ENCODE measurements around the gene EPB41L3.

EPB41L3 gene

DNA sequence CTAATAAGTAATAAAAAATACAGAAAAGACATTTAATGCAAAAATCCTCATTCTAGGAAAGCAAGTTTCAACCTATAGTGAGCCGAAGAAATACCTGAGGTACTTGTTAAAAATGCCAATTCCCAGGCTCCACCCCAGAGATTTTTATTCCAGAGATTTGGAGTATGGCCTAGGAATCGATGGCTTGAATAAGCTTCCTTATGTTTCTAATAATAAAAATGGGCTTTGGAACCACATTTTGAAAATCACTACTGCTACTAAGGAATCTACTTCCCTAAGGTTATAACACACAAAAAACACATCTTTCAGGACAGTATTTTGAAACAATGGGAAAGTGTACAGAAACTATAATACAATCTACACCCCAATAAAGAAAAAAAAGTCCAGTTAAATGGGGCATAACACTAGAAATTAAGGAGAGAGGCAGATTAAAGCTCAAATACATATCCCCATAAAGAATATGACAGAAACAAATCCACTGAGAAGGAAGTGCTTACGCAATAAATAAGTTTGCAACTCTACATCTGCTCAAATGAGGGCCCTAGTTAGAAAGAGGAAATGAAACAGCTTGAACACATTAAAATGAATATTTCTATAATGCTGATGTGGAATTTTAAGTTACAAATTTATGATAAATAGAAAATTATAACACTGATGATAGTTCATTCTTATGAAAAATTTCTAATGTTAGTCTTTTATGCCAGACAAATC, 103.7 kb downstream of the EPB41L3 start:
- Histone ChIP-seq H3K36me3 (no peaks in the 10 kb centered on the region), H3K27me3 (no peaks in the 10 kb centered on the region), H3K4me1 (ENCODE audit: control insufficient read depth in 1 of 2, insufficient read depth in 1 of 2, low read depth in 1 of 2, low read length in 1 of 2) (peaks cover 13 to 15% of the 10 kb centered on the region in 2 experiments), H3K4me3 (ENCODE audit: low read depth in 1 of 2, low read length in 1 of 2) (no peak overlapping the region), H3K9me3 (no peaks in the 10 kb centered on the region), H3K27ac (peak overlapping the region; percentile 57)
- TF ChIP-seq, protein P1, sequence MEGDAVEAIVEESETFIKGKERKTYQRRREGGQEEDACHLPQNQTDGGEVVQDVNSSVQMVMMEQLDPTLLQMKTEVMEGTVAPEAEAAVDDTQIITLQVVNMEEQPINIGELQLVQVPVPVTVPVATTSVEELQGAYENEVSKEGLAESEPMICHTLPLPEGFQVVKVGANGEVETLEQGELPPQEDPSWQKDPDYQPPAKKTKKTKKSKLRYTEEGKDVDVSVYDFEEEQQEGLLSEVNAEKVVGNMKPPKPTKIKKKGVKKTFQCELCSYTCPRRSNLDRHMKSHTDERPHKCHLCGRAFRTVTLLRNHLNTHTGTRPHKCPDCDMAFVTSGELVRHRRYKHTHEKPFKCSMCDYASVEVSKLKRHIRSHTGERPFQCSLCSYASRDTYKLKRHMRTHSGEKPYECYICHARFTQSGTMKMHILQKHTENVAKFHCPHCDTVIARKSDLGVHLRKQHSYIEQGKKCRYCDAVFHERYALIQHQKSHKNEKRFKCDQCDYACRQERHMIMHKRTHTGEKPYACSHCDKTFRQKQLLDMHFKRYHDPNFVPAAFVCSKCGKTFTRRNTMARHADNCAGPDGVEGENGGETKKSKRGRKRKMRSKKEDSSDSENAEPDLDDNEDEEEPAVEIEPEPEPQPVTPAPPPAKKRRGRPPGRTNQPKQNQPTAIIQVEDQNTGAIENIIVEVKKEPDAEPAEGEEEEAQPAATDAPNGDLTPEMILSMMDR (IDR thresholded peaks at IDR 0.05) = no peak

DNA sequence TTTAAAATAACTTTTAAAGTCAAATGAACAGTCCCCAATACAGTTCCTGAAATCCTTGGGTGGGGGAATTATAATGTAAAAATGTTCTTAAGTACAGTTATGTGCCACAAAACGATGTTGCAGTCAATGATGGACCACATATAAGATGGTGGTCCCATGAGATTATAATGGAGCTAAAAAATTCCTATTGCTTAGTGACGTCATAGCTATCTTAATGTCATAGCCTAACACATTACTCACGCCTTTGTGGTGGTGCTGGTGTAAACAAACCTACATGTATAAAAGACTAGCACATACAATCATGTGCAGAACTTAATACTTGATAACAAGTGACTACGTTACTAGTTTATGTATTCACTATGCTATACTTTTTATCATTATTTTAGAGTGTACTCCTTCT, 109.4 kb downstream of the EPB41L3 start:
- Histone ChIP-seq H3K4me1 (ENCODE audit: control insufficient read depth in 1 of 2, insufficient read depth in 1 of 2, low read depth in 1 of 2, low read length in 1 of 2) (peaks cover 0 to under 1% of the 10 kb centered on the region in 2 experiments), H3K4me3 (ENCODE audit: low read depth in 1 of 2, low read length in 1 of 2) (no peak overlapping the region), H3K36me3 (no peaks in the 10 kb centered on the region), H3K27me3 (no peaks in the 10 kb centered on the region), H3K27ac (no peak overlapping the region), H3K9me3 (no peaks in the 10 kb centered on the region)
- TF ChIP-seq, protein P1 (IDR thresholded peaks at IDR 0.05) = no peak

DNA sequence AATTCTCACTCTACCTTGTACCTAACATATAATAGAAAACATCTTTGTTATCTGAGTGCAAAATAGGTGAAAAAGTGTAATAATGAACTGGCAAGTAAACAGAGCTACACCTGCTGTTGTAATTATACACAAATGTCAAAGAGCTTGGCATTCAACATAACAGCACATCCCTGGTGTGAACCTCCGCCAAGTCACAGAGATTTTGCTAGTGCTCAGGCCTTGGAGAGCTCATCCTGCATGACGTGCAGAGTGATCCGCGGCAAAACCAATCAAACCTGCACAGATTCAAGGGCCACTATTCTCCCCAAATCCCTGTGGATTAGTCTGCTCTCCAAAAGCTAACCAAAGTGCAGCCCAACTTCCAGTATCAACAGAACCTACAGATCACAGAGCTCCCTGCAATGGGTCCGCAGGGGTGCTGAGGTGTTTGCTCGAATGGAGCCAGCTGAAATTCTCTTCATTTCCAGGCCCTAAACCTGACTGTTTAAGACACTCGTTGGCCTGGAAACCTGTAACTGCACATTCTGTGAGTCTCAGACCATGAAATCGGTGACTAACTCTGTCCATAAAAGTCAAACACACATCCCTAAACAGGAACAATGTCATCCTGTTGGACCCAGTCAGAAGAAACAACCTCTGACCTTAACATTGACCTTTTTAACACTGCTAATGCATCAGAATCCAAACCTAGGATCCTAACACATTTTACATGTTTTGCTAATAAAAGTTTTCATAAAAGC, 111.8 kb downstream of the EPB41L3 start:
- Histone ChIP-seq H3K4me3 (ENCODE audit: low read depth in 1 of 2, low read length in 1 of 2) (no peak overlapping the region), H3K27ac (no peak overlapping the region), H3K4me1 (ENCODE audit: control insufficient read depth in 1 of 2, insufficient read depth in 1 of 2, low read depth in 1 of 2, low read length in 1 of 2) (no peaks in the 10 kb centered on the region), H3K9me3 (no peaks in the 10 kb centered on the region), H3K27me3 (no peaks in the 10 kb centered on the region), H3K36me3 (no peaks in the 10 kb centered on the region)
- TF ChIP-seq, protein P1 (IDR thresholded peaks at IDR 0.05) = no peak

DNA sequence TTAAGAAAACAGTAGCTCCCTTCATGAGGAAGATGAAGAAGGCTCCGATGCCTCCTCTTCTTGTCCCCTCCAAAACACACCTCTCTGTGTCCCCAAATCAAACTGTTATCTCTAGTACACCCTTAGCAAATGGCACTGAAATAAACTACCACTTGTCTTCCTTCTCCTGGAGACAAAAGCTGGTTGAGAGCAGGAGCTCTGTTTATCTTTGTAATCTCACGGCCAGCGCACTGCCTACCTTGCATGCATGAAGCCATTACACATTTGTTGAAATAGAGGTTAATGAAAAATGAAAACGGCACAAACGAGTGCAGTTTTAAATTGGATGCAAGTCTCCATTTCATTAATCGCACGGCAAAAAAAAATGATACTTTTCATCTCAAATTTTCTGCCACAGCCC, 113.7 kb downstream of the EPB41L3 start:
- TF ChIP-seq, protein P1 (IDR thresholded peaks at IDR 0.05) = no peak
- Histone ChIP-seq H3K27ac (no peak overlapping the region), H3K27me3 (no peaks in the 10 kb centered on the region), H3K4me3 (ENCODE audit: low read depth in 1 of 2, low read length in 1 of 2) (no peak overlapping the region), H3K9me3 (no peaks in the 10 kb centered on the region), H3K4me1 (ENCODE audit: control insufficient read depth in 1 of 2, insufficient read depth in 1 of 2, low read depth in 1 of 2, low read length in 1 of 2) (no peaks in the 10 kb centered on the region), H3K36me3 (no peaks in the 10 kb centered on the region)

DNA sequence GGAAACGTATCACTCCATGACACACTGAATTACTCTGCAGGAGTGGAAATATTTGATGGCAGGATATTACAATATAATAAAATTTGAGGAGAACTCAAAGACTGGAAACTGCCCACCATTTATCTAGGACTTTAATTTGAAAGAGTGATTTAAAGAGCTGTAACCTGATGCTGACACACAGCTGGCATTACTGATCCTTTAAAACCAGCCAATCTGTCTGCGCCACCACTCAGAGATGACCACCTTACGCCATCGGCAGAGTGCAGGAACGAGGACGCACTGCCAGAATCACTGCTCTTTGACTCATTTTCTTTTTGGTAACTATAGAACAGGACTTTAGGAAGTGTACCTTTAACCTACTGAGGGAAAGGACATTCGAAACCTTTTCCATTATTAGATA, 114.1 kb downstream of the EPB41L3 start:
- H3K36me3 ChIP-seq = no peaks in the 10 kb centered on the region
- no peaks in the 10 kb centered on the region for H3K27me3 ChIP-seq
- H3K27ac ChIP-seq = no peak overlapping the region
- H3K9me3 ChIP-seq = no peaks in the 10 kb centered on the region
- H3K4me1 ChIP-seq (ENCODE audit: control insufficient read depth in 1 of 2, insufficient read depth in 1 of 2, low read depth in 1 of 2, low read length in 1 of 2) = no peaks in the 10 kb centered on the region
- TF ChIP-seq, protein P1 (IDR thresholded peaks at IDR 0.05) = no peak
- no peak overlapping the region for H3K4me3 ChIP-seq (ENCODE audit: low read depth in 1 of 2, low read length in 1 of 2)

Data from neutrophil (primary cell).